Calu3 (cell line): ENCODE data around the gene CD99. TPM values are rescaled to one million over a fixed set of nuclear protein-coding genes. Genes with fewer than 3 reads are reported as not detected.

Experiments
- BruUV-seq: library from RNA; stranded (reverse); fragments of 400-500 nt; replicated peaks from 2 replicates; lab custom pipeline; 2021; lab: Mats Ljungman, UMichigan
- CTCF ChIA-PET: fragments of 300-600 bp; sonication (Branson Sonifier 250); formaldehyde crosslinking; loops from one replicate; lab custom pipeline; 2022; ENCODE audit warnings: antibody characterized with exemption; lab: Charles Lee
- DNase-seq: peaks from one replicate; pipeline ENCODE4 v3.0.0; 2022
- H3K27ac Mint-ChIP-seq: one replicate; pipeline ENCODE4 v1.8.0; 2022; ENCODE audit warnings: mixed read lengths; ENCODE audit not compliant: unreplicated experiment
- H3K27me3 Mint-ChIP-seq: one replicate; pipeline ENCODE4 v1.8.0; 2022; ENCODE audit warnings: mixed read lengths; ENCODE audit not compliant: unreplicated experiment
- H3K36me3 Mint-ChIP-seq: one replicate; pipeline ENCODE4 v1.8.0; 2022; ENCODE audit warnings: mild to moderate bottlenecking, moderate library complexity, mixed read lengths; ENCODE audit not compliant: insufficient read depth, unreplicated experiment
- H3K4me1 Mint-ChIP-seq: one replicate; pipeline ENCODE4 v1.8.0; 2022; ENCODE audit warnings: mild to moderate bottlenecking, low read depth, mixed read lengths; ENCODE audit not compliant: unreplicated experiment
- H3K4me3 Mint-ChIP-seq: one replicate; pipeline ENCODE4 v1.8.0; 2022; ENCODE audit warnings: mild to moderate bottlenecking, low read depth, moderate library complexity, mixed read lengths; ENCODE audit not compliant: unreplicated experiment
- H3K9me3 Mint-ChIP-seq: one replicate; pipeline ENCODE4 v1.8.0; 2022; ENCODE audit warnings: low read depth, mixed read lengths; ENCODE audit not compliant: unreplicated experiment
- intact Hi-C: fragments of 100-400 bp; cut with micrococcal nuclease; formaldehyde crosslinking; loops from one replicate; pipeline ENCODE4 v1.10.0; 2022; ENCODE audit not compliant: unreplicated experiment
- total RNA-seq: library from RNA; stranded (reverse); gene quantifications from 2 replicates; pipeline ENCODE4 v1.2.3, GENCODE V29; 2022
- TF ChIP-seq, protein P1 (sequence below): fragments of 200-600 bp; IDR thresholded peaks from one replicate; pipeline ENCODE4 v1.8.0; 2022; ENCODE audit warnings: antibody characterized with exemption; ENCODE audit not compliant: unreplicated experiment

CD99 gene
- total RNA-seq, 1 experiment from 2014 or later: 73.9 TPM

GRCh38 chrX:2789569-2789968 lies 98.5 kb downstream of the CD99 start:
- TF ChIP-seq, protein P1, sequence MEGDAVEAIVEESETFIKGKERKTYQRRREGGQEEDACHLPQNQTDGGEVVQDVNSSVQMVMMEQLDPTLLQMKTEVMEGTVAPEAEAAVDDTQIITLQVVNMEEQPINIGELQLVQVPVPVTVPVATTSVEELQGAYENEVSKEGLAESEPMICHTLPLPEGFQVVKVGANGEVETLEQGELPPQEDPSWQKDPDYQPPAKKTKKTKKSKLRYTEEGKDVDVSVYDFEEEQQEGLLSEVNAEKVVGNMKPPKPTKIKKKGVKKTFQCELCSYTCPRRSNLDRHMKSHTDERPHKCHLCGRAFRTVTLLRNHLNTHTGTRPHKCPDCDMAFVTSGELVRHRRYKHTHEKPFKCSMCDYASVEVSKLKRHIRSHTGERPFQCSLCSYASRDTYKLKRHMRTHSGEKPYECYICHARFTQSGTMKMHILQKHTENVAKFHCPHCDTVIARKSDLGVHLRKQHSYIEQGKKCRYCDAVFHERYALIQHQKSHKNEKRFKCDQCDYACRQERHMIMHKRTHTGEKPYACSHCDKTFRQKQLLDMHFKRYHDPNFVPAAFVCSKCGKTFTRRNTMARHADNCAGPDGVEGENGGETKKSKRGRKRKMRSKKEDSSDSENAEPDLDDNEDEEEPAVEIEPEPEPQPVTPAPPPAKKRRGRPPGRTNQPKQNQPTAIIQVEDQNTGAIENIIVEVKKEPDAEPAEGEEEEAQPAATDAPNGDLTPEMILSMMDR: no peak
- intact Hi-C loops: no loop called here
- Mint-ChIP-seq H3K9me3 (no peaks in the 10 kb centered on the region), H3K4me1 (no peaks in the 10 kb centered on the region), H3K36me3 (no peaks in the 10 kb centered on the region), H3K27ac (no peak overlapping the region), H3K27me3 (peaks cover 48% of the 10 kb centered on the region), H3K4me3 (no peak overlapping the region)
- DNase-seq: no peak
- CTCF ChIA-PET: no interaction called here
- BruUV-seq: no TSS peak

Other genes starting within 250 kb of the CD99 start
- gene DHRSX, start 190.3 kb upstream of the CD99 start, total RNA-seq: 18.7 and 21.5 TPM in 2 replicates
- 15.1 and 17.3 TPM in 2 replicates for gene ZBED1, start 190.3 kb upstream of the CD99 start, total RNA-seq
- gene XG, start 60.7 kb downstream of the CD99 start, total RNA-seq: not detected in 2 replicates
- gene GYG2, start 137.6 kb downstream of the CD99 start, total RNA-seq: 6.9 and 9.0 TPM in 2 replicates
- gene ARSD, start 238.0 kb downstream of the CD99 start, total RNA-seq: 42.0 and 47.8 TPM in 2 replicates